Naive thymus-derived CD8-positive, alpha-beta T cell (primary cell): ENCODE results near the gene DEXI. TPM values are rescaled to one million over a fixed set of nuclear protein-coding genes. Genes with fewer than 3 reads are reported as not detected.
A peak's percentile ranks its signal among the peaks of the same experiment; 100 is the strongest.

Experiments used
- ATAC-seq, 2 donors: fragments of 150-1000 bp; cut with Tn5 transposase in 1 of 2; sonication (Bioruptor Pico), chemical (Tn5 transposase) in 1 of 2; 1 replicate in 1 of 2; 2 replicates in 1 of 2; pipeline ENCODE4 v1.10.0; 2021; ENCODE audit warnings: mild to moderate bottlenecking in 2 of 2, moderate library complexity in 2 of 2
- POLR2A ChIA-PET: fragments of 350-600 bp; sonication (Branson Sonifier 250); formaldehyde crosslinking; loops from one replicate; lab custom pipeline; 2021; ENCODE audit warnings: antibody characterized with exemption; lab: Charles Lee
- DNase-seq, 10 donors: peaks; one replicate each; pipeline versions ENCODE4 v3.0.0 to v3.0.0-alpha.2; 2020 to 2022
- H3K27ac Mint-ChIP-seq, 10 donors: one replicate each; pipeline ENCODE4 v1.8.0; 2020 to 2022; ENCODE audit warnings: mild to moderate bottlenecking in 10 of 10, mixed read lengths in 10 of 10, moderate library complexity in 4 of 10, inconsistent platforms in 1 of 10
- H3K27me3 Mint-ChIP-seq, 5 donors: one replicate each; pipeline ENCODE4 v1.8.0; 2021 to 2022; ENCODE audit warnings: mixed read lengths in 5 of 5
- H3K36me3 Mint-ChIP-seq, 3 donors: one replicate each; pipeline ENCODE4 v1.8.0; 2020 to 2022; ENCODE audit warnings: mixed read lengths in 3 of 3, mild to moderate bottlenecking in 2 of 3, inconsistent platforms in 1 of 3
- H3K4me1 Mint-ChIP-seq, 4 donors: one replicate each; pipeline ENCODE4 v1.8.0; 2021 to 2022; ENCODE audit warnings: mixed read lengths in 4 of 4
- H3K4me3 Mint-ChIP-seq, 10 donors: one replicate each; pipeline ENCODE4 v1.8.0; 2020 to 2022; ENCODE audit warnings: mild to moderate bottlenecking in 10 of 10, mixed read lengths in 10 of 10, moderate library complexity in 6 of 10, inconsistent platforms in 1 of 10
- H3K9me3 Mint-ChIP-seq, 9 donors: one replicate each; pipeline ENCODE4 v1.8.0; 2020 to 2022; ENCODE audit warnings: mixed read lengths in 9 of 9, mild to moderate bottlenecking in 3 of 9, inconsistent platforms in 1 of 9, moderate library complexity in 1 of 9
- polyA plus RNA-seq, 3 donors: library from polyadenylated mRNA; unstranded; fragments of 300-500 nt; fragmentation: Illumina TruSeq; gene quantifications; one replicate each; pipeline ENCODE4 v1.2.3, GENCODE V29; 2021
- total RNA-seq, 8 experiments: library from RNA in 2 of 8; stranded (reverse) in 2 of 8; gene quantifications; one replicate each; pipeline ENCODE4 v1.2.3 and lab custom pipeline; 2021 to 2026

DEXI gene
- total and polyA plus RNA-seq, 5 experiments from 2014 or later = 30.5 to 60.4 (median 50.8) TPM

GRCh38 chr16:10895053-10895946 is 47.0 kb downstream of the DEXI start:
- H3K36me3 Mint-ChIP-seq = no peaks in the 10 kb centered on the region
- peaks cover 1 to 37% (median 17%) of the 10 kb centered on the region in 5 donors for H3K27me3 Mint-ChIP-seq
- peak overlapping the region in 2 of 10 donors; percentile 27 to 55 for H3K27ac Mint-ChIP-seq
- peaks cover 0 to 2% (median 0%) of the 10 kb centered on the region in 9 donors for H3K9me3 Mint-ChIP-seq
- POLR2A ChIA-PET = no interaction called here
- peak overlapping the region in 1 of 10 donors; percentile 32 for H3K4me3 Mint-ChIP-seq
- peaks cover 0 to 56% (median 5%) of the 10 kb centered on the region in 4 donors for H3K4me1 Mint-ChIP-seq
- peak in 3 of 10 donors; percentile 12 to 33 (median 17) for DNase-seq
- no peak for ATAC-seq

GRCh38 chr16:10892782-10893318 is 49.4 kb downstream of the DEXI start:
- POLR2A ChIA-PET = interaction anchor here (0.9 kb wide), 1 partner anchor 16 kb away, joined by 3 read pairs; the partner anchor contains the start of gene CIITA
- peaks cover 0 to 76% (median 5%) of the 10 kb centered on the region in 4 donors for H3K4me1 Mint-ChIP-seq
- H3K27ac Mint-ChIP-seq = no peak overlapping the region
- peaks cover 0 to 2% (median 0%) of the 10 kb centered on the region in 9 donors for H3K9me3 Mint-ChIP-seq
- ATAC-seq (no peak), DNase-seq (no peak)
- peaks cover 1 to 53% (median 31%) of the 10 kb centered on the region in 5 donors for H3K27me3 Mint-ChIP-seq
- no peaks in the 10 kb centered on the region for H3K36me3 Mint-ChIP-seq
- no peak overlapping the region for H3K4me3 Mint-ChIP-seq

- POLR2A ChIA-PET = no interaction called here
- peaks cover 1 to 56% (median 40%) of the 10 kb centered on the region in 5 donors for H3K27me3 Mint-ChIP-seq
Observed at GRCh38 chr16:10889855-10890254, 52.4 kb downstream of the DEXI start.

GRCh38 chr16:10888320-10888937 is 53.8 kb downstream of the DEXI start:
- Mint-ChIP-seq H3K27ac (peak overlapping the region in 1 of 10 donors; percentile 37), H3K9me3 (no peaks in the 10 kb centered on the region), H3K27me3 (peaks cover 0 to 49% (median 39%) of the 10 kb centered on the region in 5 donors), H3K4me3 (peak overlapping the region in 2 of 10 donors; percentile 17 to 61), H3K4me1 (peaks cover 0 to 82% (median 1%) of the 10 kb centered on the region in 4 donors), H3K36me3 (no peaks in the 10 kb centered on the region)
- POLR2A ChIA-PET = no interaction called here
- ATAC-seq = no peak
- DNase-seq = no peak

More at GRCh38 chr16:10889855-10890254, 52.4 kb downstream of the DEXI start:
- no peak for DNase-seq
- ATAC-seq = no peak
- no peak overlapping the region for H3K27ac Mint-ChIP-seq
- H3K4me1 Mint-ChIP-seq = peaks cover 0 to 76% (median 1%) of the 10 kb centered on the region in 4 donors
- H3K9me3 Mint-ChIP-seq = no peaks in the 10 kb centered on the region
- H3K4me3 Mint-ChIP-seq = no peak overlapping the region
- no peaks in the 10 kb centered on the region for H3K36me3 Mint-ChIP-seq

GRCh38 chr16:10885246-10885645 is 57.0 kb downstream of the DEXI start:
- POLR2A ChIA-PET = no interaction called here
- Mint-ChIP-seq H3K36me3 (no peaks in the 10 kb centered on the region), H3K4me1 (peaks cover 5 to 84% (median 11%) of the 10 kb centered on the region in 4 donors), H3K27ac (peak overlapping the region in 1 of 10 donors; percentile 66), H3K9me3 (no peaks in the 10 kb centered on the region), H3K4me3 (peak overlapping the region in 1 of 10 donors; percentile 26), H3K27me3 (peaks cover 0 to 43% (median 34%) of the 10 kb centered on the region in 5 donors)
- ATAC-seq (no peak), DNase-seq (no peak)

- H3K27me3 Mint-ChIP-seq = peaks cover 0 to 42% (median 31%) of the 10 kb centered on the region in 5 donors
- POLR2A ChIA-PET = no interaction called here
- peaks cover 7 to 79% (median 24%) of the 10 kb centered on the region in 4 donors for H3K4me1 Mint-ChIP-seq
- DNase-seq (no peak), ATAC-seq (no peak)
- H3K27ac Mint-ChIP-seq = no peak overlapping the region
- no peaks in the 10 kb centered on the region for H3K9me3 Mint-ChIP-seq
- no peaks in the 10 kb centered on the region for H3K36me3 Mint-ChIP-seq
- no peak overlapping the region for H3K4me3 Mint-ChIP-seq
Observed at GRCh38 chr16:10883004-10883403, 59.3 kb downstream of the DEXI start.

GRCh38 chr16:10881479-10882030 is 60.7 kb downstream of the DEXI start:
- Mint-ChIP-seq H3K27ac (peak overlapping the region in 1 of 10 donors; percentile 66), H3K9me3 (peaks cover 0 to 2% (median 0%) of the 10 kb centered on the region in 9 donors), H3K36me3 (no peaks in the 10 kb centered on the region), H3K27me3 (peaks cover 4 to 51% (median 35%) of the 10 kb centered on the region in 5 donors), H3K4me3 (peak overlapping the region in 2 of 10 donors; percentile 41 to 93), H3K4me1 (peaks cover 14 to 83% (median 39%) of the 10 kb centered on the region in 4 donors)
- POLR2A ChIA-PET = no interaction called here
- ATAC-seq = no peak
- no peak for DNase-seq

GRCh38 chr16:10880594-10881452 is 61.4 kb downstream of the DEXI start:
- Mint-ChIP-seq H3K27me3 (peaks cover 6 to 59% (median 41%) of the 10 kb centered on the region in 5 donors), H3K9me3 (peaks cover 0 to 3% (median 0%) of the 10 kb centered on the region in 9 donors)
- no peak for ATAC-seq

GRCh38 chr16:10879681-10880589 is 62.3 kb downstream of the DEXI start:
- Mint-ChIP-seq H3K9me3 (peaks cover 0 to 3% (median 0%) of the 10 kb centered on the region in 9 donors), H3K36me3 (no peaks in the 10 kb centered on the region), H3K4me1 (peaks cover 16 to 82% (median 42%) of the 10 kb centered on the region in 4 donors), H3K4me3 (peak overlapping the region; percentile 84 to 93 (median 89)), H3K27me3 (peaks cover 13 to 68% (median 50%) of the 10 kb centered on the region in 5 donors), H3K27ac (peak overlapping the region in 2 of 10 donors; percentile 56 to 66)
- DNase-seq (no peak), ATAC-seq (no peak)
- POLR2A ChIA-PET = no interaction called here

More at GRCh38 chr16:10880594-10881452, 61.4 kb downstream of the DEXI start:
- DNase-seq = no peak
- Mint-ChIP-seq H3K36me3 (no peaks in the 10 kb centered on the region), H3K4me1 (peaks cover 16 to 82% (median 42%) of the 10 kb centered on the region in 4 donors), H3K4me3 (peak overlapping the region in 2 of 10 donors; percentile 30 to 93), H3K27ac (peak overlapping the region in 1 of 10 donors; percentile 66)
- POLR2A ChIA-PET = no interaction called here
